Hematopoietic multipotent progenitor cell (in vitro differentiated cells): ENCODE results near the gene C4BPA. TPM values are rescaled to one million over a fixed set of nuclear protein-coding genes. Genes with fewer than 3 reads are reported as not detected.

ENCODE experiments used
- DNase-seq, 3 donors: peaks; one replicate each; pipeline ENCODE4 v3.0.0-alpha.2; 2011 to 2015; ENCODE audit warnings: low read depth in 2 of 3, low spot score in 2 of 3
- total RNA-seq: library from RNA; depleted of rRNA; stranded (reverse); fragments of >200 nt; gene quantifications from one replicate; pipeline ENCODE4 v1.2.3, GENCODE V29; 2012

The C4BPA gene
- total RNA-seq, 1 donor, result not detected

DNA sequence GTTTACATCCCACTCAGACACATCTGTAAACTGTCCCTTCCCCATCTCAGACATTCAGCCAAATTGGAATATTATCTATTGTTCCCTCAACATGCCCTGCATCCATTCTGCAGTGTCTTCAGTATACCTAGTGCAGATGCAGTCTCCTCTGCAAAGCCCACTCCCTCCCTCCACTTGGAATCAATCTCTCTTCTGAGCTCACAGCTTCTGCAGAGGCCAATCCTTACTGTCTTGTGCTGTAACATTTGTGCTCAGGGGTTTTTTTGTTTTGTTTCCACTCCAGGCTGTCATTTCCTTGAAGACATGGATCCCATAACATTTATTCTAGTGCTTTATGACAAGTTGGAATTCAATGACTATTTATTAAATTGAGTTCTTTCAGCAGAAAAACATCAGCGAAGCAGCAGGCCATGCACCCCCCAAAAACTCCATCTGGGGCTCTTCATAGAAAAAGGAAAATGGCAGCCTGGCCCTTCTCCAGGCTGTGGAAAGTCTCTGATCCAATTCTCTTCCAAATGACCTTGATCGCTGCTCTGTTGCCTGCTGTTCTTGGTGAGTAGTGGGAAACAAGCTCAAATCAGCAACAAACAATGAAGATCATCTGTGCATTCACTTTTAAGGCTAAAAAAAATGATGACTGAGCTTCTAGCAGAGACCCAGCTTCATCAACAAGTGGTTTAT, 8.7 kb downstream of the C4BPA start:
- no peak for DNase-seq

GRCh38 chr1:207115269-207115668, 11.2 kb downstream of the C4BPA start:
- DNase-seq, result no peak

- DNase-seq, result no peak
Observed at GRCh38 chr1:207124389-207124788, 20.4 kb downstream of the C4BPA start.

DNA sequence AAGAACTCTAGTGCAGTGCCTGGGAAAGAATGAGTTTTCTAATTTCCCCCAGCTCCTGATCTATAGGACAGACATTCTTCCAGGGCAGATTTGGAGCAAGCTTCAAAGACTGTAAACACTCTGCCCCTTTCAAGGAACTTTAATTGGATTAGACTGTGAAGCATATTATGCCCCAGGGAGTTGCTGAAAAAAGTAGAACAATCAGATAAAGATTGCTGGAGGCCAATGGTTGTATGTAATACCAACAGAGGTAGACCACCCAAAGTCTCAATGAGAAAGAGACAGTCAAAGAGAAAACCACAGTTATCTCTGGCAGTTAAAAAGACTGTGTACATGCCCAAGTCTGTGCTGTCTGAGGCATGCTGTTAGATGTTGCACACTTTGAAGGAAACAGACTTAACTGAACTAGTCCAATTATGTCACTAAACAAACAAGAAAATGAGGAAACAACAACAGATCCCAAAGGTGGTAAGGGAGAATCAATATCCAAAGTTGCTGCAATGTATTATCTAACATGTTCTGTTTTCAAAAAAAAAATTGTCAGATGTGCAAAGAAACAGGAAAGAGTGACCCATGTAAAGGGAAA, 24.4 kb downstream of the C4BPA start:
- no peak for DNase-seq

DNA sequence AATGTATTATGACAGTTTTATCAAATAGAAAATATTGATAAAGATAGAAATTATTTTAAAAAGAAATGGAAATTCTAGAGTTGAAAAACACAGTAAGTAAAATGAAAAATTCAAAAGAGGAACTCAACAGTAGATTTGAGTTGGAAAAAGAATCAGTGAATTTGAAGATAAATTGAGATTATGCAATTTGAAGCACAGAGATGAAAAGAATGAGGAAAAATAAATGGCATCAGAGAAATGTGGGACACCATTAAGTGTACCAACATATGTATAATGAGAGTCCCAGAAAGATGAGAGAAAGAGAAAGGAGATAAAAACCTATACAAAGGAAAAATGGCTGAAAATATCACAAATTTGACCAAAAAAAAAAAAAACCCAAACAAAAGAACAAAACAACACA, 25.0 kb downstream of the C4BPA start:
- DNase-seq, result no peak

DNA sequence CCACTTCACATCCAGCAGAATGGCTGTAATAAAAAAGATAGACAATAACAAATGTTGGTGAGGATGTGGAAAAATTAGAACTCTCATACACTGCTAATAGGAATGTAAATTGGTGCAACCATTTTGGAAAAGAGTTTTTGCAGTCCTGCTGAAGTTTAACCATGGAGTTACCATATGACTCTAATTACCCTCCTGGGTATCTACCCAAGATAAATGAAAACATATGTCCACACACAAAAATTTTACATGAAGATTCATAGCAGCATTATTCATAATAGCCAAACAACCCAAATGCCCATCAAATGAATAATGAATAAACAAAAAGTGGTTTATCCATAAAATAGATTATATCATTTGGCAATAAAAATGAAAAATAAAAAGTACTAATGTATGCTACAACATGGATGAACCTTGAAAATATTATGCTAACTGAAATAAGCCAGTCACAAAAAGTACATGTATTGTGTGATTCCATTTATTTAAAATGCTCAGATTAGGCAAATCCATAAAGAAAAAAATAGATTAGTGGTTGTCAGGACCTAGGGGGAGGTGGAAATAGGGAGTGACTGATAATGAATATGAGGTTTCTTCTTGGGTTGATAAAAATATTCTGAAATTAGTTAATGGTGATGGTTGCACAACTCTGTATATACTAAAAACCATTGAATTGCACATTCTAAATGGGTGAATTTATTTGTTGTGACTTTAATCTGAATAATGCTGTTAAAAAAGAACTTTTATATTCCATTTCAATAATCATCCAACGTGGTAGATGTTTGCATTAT, 26.4 kb downstream of the C4BPA start:
- no peak for DNase-seq

- no peak for DNase-seq
Observed at GRCh38 chr1:207131163-207131562, 27.1 kb downstream of the C4BPA start.

DNA sequence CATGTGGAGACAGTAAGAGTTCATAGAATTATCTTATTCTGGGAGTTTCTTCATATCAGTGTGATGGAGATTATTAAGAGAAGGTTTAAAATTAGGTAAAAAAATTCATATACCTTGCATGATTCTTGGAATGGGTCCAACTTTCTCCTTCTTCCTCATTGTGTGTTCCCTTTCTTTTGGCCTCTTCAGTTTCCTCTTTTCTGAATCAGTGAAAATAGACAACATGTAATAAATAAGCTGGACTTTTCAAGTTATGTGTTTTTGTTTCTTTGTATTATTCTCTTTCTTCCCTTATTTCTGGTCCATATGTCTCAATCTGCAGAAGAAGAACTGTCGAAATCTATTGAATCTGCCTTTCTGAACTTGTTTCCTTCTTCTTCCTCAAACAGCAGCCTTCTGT, 30.5 kb downstream of the C4BPA start:
- DNase-seq, result peak in 2 of 3 donors; percentile 26 to 81

GRCh38 chr1:207139616-207140015, 35.6 kb downstream of the C4BPA start:
- no peak for DNase-seq

GRCh38 chr1:207140536-207140935, 36.5 kb downstream of the C4BPA start:
- DNase-seq, result no peak

DNA sequence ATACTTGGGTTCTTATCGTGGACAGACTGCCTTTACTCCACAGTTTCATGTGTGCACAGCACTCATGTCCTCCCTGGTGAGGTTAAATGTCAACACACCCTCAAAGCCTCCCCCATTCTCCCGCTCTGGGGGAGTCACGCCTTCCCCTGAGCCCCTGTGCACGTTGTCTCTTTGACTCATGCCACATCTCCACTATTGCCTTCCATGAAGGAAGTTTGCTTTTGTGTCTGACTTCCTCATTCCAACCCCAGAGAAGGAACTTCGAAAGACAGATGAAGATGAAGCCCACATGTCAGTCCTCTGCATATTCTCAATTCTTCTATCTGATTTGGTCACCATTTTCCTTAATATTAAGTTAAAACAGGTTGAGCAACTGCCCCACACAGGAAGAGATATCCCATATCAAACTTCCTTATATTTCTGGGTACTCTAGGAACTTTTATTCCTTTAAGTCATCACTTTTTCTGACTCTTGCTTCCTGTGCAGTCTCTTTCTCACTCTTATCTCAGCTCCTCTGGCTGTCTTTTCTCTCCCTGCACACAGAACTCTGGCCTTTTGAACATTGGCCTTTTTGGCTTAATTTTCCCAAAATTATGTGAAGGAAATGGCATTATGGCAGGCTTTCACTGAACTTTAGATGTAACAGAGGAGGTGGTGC, 41.5 kb downstream of the C4BPA start:
- no peak for DNase-seq

GRCh38 chr1:207151920-207152319, 47.9 kb downstream of the C4BPA start:
- no peak for DNase-seq

DNA sequence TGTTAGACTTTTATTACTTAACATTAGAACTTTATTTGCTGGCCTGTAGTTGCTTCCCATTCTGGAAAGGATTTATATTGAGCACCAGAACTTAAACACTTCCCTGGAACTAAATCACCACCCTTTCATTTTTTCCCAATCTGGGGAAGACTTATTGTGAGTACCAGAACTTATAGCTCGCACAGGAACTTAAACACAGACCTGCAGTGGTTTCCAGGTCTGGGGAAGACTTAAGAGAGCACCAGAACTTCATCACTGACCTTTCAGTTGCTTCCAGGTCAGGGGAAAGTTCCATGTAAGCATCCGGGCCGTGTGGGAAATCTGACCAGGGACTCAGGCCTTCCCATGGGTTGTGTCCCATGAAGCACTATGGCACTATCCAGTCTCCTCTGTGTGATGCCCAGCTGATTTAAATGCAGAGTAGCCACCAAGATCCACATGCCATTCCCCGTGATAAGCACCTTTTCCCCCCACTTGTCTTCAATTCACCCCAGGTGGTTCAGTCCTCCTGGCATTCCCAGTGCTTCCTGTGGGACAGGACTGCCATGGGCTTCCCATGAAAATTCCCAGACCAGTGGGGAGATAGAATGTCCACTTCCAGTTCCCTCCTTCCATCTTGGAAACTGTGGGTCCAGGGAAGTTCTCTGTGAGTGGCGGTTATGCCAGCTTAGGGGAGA, 48.9 kb downstream of the C4BPA start:
- DNase-seq, result no peak

DNA sequence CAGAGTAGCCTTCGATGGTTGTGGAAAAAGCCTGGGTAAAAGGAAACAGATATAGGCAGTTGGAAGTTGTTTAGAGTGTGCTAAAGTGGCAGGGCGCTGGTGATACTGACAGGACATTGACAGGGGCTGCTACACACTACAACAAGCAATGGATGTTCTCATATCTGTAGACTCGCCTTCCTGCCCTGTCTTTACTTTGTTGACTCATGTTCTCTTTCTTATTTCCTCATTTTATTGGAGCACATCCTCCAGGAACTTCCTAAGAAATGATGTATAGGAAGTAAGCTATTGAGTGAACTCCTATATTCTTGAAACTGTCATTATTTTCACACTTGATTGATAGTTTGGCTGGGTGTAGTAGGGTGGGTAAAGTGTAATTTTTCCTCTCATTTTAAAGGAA, 51.0 kb downstream of the C4BPA start:
- DNase-seq, result no peak

DNA sequence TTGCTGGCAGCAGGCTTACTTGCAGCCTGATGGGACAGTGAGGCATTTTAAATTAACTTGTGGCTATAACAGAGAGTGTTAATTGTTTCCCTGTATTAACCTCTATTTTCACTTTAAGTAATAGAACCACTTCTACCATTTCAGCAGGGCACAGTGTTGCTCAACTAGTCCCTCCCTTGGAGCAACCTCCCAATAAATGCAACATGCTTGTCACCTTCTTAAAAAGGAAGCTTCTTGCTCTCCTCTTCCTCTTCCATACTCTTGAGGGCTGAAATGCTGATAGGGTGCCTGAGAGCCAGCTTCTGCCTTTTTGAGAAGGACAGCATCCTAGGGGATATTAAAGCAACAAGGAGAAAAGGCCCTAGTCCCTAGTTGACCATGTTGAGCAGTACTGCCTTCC, 52.1 kb downstream of the C4BPA start:
- no peak for DNase-seq

- no peak for DNase-seq
Observed at GRCh38 chr1:207156826-207157225, 52.8 kb downstream of the C4BPA start.

DNA sequence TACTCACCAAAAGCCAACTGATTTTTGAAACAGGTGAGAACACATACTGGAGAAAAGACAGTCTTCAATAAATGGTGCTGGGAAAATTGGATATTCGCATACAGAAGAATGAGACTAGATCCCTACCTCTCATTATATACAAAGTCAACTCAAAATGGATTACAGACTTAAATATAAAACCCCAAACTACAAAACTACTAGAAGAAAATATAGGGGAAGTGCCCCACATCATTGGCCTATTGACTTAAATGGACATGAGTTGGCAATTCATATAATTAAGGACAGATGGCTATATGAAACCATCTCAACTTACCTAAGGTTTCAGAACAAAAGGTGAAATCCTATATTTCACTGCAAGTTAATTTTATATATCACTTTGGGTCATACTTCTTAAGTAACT, 60.1 kb downstream of the C4BPA start:
- DNase-seq, result no peak

DNA sequence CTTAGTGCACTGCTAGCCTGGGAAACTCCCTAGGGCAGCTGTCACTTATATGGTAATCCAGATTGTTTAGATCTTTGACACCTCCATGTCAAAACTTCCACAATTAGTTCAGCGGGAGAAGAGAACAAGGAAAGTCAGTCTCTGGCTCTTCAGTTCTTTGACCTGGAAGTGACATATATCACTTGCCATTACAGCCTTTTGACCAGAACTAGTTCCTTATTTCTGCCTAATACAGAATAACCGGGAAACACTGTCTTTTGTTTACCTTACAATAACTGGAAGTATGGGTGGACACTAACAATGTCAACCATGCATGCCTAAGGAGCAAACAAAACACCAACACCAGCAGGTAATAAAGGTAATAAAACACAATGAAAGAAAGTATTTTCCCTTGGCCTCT, 68.3 kb downstream of the C4BPA start:
- no peak for DNase-seq

DNA sequence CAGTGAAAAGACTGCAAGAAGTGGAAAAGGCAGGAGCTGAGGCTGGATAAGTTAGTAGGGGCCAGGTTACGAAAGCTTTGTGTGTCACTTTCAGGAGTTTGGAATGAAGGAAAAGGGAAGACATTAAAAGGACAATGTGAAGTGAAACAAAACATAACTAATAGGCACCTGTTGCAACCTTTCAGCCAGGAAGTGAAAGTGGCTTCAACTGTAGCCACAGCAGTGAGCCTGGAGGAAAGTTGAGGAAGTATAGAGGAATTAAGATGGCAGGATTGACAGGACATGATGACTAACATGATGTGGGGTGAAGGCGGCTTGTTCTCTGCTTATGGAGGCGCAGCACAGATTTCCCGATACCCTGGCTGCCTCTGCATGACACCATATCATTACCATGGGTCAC, 68.9 kb downstream of the C4BPA start:
- DNase-seq, result no peak

- DNase-seq, result no peak
Observed at GRCh38 chr1:207173396-207173795, 69.4 kb downstream of the C4BPA start.

DNA sequence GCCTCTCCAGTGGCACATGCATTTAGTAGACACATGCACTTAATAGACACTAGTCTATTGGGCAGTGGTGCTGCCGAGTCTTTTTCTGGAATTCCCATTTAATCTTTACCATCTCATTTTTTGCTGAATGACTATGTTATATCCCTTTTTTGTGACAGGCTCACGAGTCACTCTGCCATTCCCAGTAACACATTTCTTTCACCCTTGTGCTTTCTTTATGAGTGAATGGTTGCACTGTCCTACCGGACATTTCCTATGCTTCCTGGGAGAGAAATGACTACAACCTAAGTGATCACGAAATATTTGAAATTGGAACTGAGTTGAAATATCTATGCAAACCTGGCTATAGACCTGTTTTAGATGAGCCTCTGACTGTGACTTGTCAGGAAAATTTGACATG, 70.9 kb downstream of the C4BPA start:
- DNase-seq, result no peak
